HL-60 (cell line): ENCODE results near the gene CNTNAP5.

Source experiments
- DNase-seq, 2 experiments: peaks; one replicate each; pipeline ENCODE4 v3.0.0-alpha.2; 2010 to 2020; ENCODE audit warnings: low read depth in 1 of 2, low spot score in 1 of 2
- H3K27ac ChIP-seq: fragments of 250-450 bp; sonication (Bioruptor Pico); replicated peaks from 2 replicates; pipeline ENCODE4 v1.5.1; 2020; ENCODE audit warnings: mild to moderate bottlenecking, moderate library complexity
- H3K27me3 ChIP-seq: fragments of 250-450 bp; sonication (Bioruptor Pico); 2 replicates; pipeline ENCODE4 v1.5.1; 2021; ENCODE audit warnings: mild to moderate bottlenecking, moderate library complexity; ENCODE audit not compliant: insufficient read depth, poor library complexity, severe bottlenecking
- H3K4me3 ChIP-seq: replicated peaks from 2 replicates; pipeline ENCODE4 v1.5.1; 2011; ENCODE audit warnings: mild to moderate bottlenecking, control low read depth, low read length; ENCODE audit not compliant: insufficient read depth
- CTCF ChIP-seq: IDR thresholded peaks from one replicate; pipeline ENCODE4 v1.5.1; 2011; ENCODE audit warnings: low read length, control low read depth, inconsistent platforms; ENCODE audit not compliant: insufficient read depth
- GABPA ChIP-seq: IDR thresholded peaks from 2 replicates; pipeline ENCODE4 v1.6.1; 2012; ENCODE audit warnings: low read depth
- POLR2AphosphoS5 ChIP-seq: IDR thresholded peaks from 2 replicates; pipeline ENCODE4 v1.6.1; 2012; ENCODE audit warnings: low read depth
- SPI1 ChIP-seq: IDR thresholded peaks from 2 replicates; pipeline ENCODE4 v1.6.1; 2012; ENCODE audit warnings: low read depth, mild to moderate bottlenecking, borderline replicate concordance
- TF ChIP-seq, protein P1 (sequence below): IDR thresholded peaks from 2 replicates; pipeline ENCODE4 v1.6.1; 2012; ENCODE audit warnings: low read depth; ENCODE audit not compliant: insufficient replicate concordance

Gene CNTNAP5

GRCh38 chr2:124335058-124335457 is 310.0 kb downstream of the CNTNAP5 start:
- H3K4me3 ChIP-seq, result no peak overlapping the region
- H3K27ac ChIP-seq, result no peak overlapping the region
- no peaks in the 10 kb centered on the region for H3K27me3 ChIP-seq
- TF ChIP-seq, protein P1, sequence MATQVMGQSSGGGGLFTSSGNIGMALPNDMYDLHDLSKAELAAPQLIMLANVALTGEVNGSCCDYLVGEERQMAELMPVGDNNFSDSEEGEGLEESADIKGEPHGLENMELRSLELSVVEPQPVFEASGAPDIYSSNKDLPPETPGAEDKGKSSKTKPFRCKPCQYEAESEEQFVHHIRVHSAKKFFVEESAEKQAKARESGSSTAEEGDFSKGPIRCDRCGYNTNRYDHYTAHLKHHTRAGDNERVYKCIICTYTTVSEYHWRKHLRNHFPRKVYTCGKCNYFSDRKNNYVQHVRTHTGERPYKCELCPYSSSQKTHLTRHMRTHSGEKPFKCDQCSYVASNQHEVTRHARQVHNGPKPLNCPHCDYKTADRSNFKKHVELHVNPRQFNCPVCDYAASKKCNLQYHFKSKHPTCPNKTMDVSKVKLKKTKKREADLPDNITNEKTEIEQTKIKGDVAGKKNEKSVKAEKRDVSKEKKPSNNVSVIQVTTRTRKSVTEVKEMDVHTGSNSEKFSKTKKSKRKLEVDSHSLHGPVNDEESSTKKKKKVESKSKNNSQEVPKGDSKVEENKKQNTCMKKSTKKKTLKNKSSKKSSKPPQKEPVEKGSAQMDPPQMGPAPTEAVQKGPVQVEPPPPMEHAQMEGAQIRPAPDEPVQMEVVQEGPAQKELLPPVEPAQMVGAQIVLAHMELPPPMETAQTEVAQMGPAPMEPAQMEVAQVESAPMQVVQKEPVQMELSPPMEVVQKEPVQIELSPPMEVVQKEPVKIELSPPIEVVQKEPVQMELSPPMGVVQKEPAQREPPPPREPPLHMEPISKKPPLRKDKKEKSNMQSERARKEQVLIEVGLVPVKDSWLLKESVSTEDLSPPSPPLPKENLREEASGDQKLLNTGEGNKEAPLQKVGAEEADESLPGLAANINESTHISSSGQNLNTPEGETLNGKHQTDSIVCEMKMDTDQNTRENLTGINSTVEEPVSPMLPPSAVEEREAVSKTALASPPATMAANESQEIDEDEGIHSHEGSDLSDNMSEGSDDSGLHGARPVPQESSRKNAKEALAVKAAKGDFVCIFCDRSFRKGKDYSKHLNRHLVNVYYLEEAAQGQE, result no peak
- no peak for TF ChIP-seq GABPA
- TF ChIP-seq CTCF, result no peak
- no peak for TF ChIP-seq SPI1
- TF ChIP-seq POLR2AphosphoS5, result no peak
- DNase-seq, result no peak

DNA sequence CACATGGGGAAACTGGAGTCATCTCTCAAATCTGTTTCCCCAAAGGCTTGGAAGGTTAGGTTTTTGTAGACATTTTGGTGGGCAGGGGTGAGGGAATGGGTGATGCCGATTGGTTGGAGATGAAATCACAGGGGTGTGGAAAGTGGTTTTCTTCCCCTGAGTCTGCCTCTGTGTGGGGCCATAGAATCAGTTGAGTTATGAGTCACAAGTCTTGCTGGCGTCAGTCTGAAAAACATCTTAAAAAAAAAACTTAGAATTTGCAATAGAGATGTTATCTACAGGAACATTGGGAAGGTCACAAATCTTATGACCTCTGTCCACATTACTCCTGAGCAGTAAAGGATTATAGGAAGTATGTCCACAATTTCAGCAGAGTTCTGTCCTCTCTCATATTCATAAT is 314.6 kb downstream of the CNTNAP5 start:
- TF ChIP-seq GABPA, result no peak
- no peak for TF ChIP-seq POLR2AphosphoS5
- TF ChIP-seq SPI1, result no peak
- TF ChIP-seq, protein P1, result no peak
- no peak for TF ChIP-seq CTCF
- H3K4me3 ChIP-seq, result no peak overlapping the region
- H3K27me3 ChIP-seq, result no peaks in the 10 kb centered on the region
- DNase-seq, result no peak
- no peak overlapping the region for H3K27ac ChIP-seq

DNA sequence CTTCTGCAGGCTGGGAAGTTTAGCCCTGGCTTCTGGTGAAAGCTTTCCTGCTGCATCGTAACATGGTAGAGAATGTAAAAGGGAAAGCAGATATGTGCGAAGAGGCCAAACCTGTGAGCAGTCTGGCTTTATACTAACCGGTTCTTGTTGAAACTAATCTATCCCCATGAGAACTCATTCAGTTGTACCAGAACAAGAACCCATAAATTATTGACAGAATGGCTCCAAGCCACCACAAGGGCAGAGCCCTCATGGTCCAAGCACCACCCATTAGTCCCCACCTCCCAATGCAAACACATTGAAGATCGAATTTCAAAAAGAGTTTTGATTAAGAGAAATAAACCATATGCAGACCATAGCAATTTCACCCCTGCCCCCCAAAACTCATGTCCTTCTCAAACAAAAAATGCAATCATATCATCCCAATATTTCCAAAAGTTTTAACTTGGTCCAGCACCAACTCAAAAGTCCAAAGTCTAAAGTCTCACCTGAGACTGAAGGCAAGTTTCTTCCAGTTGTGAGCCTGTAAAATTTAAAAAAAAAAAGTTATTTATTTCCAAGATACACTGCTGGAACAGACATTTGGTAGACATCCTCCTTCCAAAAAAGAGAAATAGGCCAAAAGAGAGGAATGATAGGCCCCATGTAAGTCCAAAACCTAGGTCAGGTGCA is 318.9 kb downstream of the CNTNAP5 start:
- Histone ChIP-seq H3K27ac (no peak overlapping the region), H3K27me3 (no peaks in the 10 kb centered on the region), H3K4me3 (no peak overlapping the region)
- no peak for DNase-seq
- TF ChIP-seq, protein P1, result no peak
- no peak for TF ChIP-seq POLR2AphosphoS5
- TF ChIP-seq CTCF, result no peak
- TF ChIP-seq GABPA, result no peak
- TF ChIP-seq SPI1, result no peak
